ENCODE results near the gene AFG1L. TPM values are rescaled to one million over a fixed set of nuclear protein-coding genes. Genes with fewer than 3 reads are reported as not detected.

Gene AFG1L
- total and polyA plus RNA-seq, 2 experiments from 2014 or later = 1.2 to 3.5 TPM

DNA sequence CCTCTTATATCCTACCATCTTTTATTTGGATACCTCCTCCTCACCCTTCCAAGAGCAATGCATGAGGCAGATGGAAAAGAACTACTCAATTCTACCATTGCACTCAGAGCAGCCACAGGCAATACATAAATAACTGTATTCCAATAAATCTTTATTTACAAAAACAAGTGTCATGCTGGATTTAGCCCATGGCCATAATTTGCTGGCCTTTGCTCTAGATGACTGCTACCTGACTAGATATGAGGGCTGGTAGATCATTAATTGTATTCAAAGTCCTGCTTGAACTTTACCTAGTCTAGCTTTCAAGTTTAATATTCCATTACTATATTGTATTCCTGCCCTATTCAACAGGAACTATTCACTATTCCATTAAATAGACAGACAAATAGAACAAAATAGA, 37.1 kb downstream of the AFG1L start:
- no peak overlapping the region for H2AFZ ChIP-seq
- no peak overlapping the region for H3K4me3 ChIP-seq
- H3F3A ChIP-seq (ENCODE audit: insufficient read depth) = no peaks in the 10 kb centered on the region
- no peak overlapping the region for H3K9ac ChIP-seq
- no peaks in the 10 kb centered on the region for H3K9me2 ChIP-seq (ENCODE audit: insufficient read depth)
- no peaks in the 10 kb centered on the region for H3K4me1 ChIP-seq (ENCODE audit: insufficient read depth)
- DNase-seq = no peak
- no peaks in the 10 kb centered on the region for H3K36me3 ChIP-seq (ENCODE audit: low read depth)
- H3K27ac ChIP-seq = no peak overlapping the region
- H3K9me3 ChIP-seq (ENCODE audit: low read depth) = no peaks in the 10 kb centered on the region
- in situ Hi-C loops (cut with MboI) = no loop called here
- H3K4me2 ChIP-seq (ENCODE audit: unreplicated experiment) = no peak overlapping the region
- H3K27me3 ChIP-seq (replicated peaks; ENCODE audit: insufficient read depth) = no peaks in the 10 kb centered on the region
- no peak for TF ChIP-seq EZH2phosphoT487 (IDR thresholded peaks at IDR 0.05; ENCODE audit: insufficient read depth, low read depth)
- no peak for TF ChIP-seq EZH2 (IDR thresholded peaks at IDR 0.05; ENCODE audit: insufficient read depth, poor library complexity, severe bottlenecking)
- H3K79me2 ChIP-seq (ENCODE audit: insufficient read depth) = no peaks in the 10 kb centered on the region
- H4K20me1 ChIP-seq (ENCODE audit: insufficient read depth) = no peaks in the 10 kb centered on the region

DNA sequence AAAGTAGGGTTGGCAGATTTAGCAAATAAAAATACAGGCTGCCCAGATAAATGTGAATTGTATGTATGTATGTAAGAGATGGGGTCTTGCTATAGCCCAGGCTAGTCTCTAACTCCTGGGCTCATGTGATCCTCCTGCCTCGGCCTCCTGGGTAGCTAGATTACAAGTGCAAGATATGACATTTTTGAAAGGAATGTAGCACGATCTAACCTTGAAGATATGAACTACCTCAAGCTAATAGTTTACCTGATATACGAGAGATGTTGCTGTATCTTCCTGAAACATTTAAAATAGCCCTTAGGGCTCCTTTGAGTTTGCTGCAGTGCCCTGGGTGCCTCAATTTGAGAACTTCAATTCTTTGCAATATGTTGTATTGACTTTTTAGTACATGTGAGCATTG, 42.1 kb downstream of the AFG1L start:
- Histone ChIP-seq H3K4me3 (no peak overlapping the region), H3K9ac (no peak overlapping the region), H3F3A (ENCODE audit: insufficient read depth) (no peaks in the 10 kb centered on the region), H3K9me3 (ENCODE audit: low read depth) (no peaks in the 10 kb centered on the region), H3K27me3 (replicated peaks; ENCODE audit: insufficient read depth) (no peaks in the 10 kb centered on the region), H3K4me1 (ENCODE audit: insufficient read depth) (no peaks in the 10 kb centered on the region), H3K79me2 (ENCODE audit: insufficient read depth) (no peaks in the 10 kb centered on the region), H3K4me2 (ENCODE audit: unreplicated experiment) (no peak overlapping the region), H3K9me2 (ENCODE audit: insufficient read depth) (no peaks in the 10 kb centered on the region), H3K36me3 (ENCODE audit: low read depth) (no peaks in the 10 kb centered on the region), H4K20me1 (ENCODE audit: insufficient read depth) (no peaks in the 10 kb centered on the region), H3K27ac (no peak overlapping the region), H2AFZ (no peak overlapping the region)
- no peak for DNase-seq
- 84 to 88% methylated on average over 3 of the region's 3 CpGs for WGBS, 2 experiments (ENCODE audit: low coverage in 1 of 2, low lambda C conversion rate in 2 of 2, missing lambda C conversion rate in 2 of 2)
- in situ Hi-C loops (cut with MboI) = no loop called here
- no peak for TF ChIP-seq EZH2 (IDR thresholded peaks at IDR 0.05; ENCODE audit: insufficient read depth, poor library complexity, severe bottlenecking)

DNA sequence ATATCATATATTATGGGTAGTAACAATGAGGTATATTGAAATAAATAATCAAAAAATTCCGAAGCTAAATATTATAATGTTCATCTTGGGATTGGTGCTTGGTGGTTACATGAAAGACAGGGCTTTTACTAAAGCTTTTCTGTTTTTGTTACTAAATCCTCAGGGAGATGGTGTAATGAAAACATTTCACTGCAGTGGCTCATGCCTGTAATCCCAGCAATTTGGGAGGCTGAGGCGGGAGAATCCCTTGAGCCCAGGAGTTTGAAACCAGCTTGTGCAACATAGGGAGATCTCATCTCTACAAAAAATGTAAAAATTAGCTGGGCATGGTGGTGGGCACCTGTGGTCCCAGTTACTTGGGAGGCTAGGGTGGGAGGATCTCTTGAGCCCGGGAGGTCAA, 42.9 kb downstream of the AFG1L start:
- Histone ChIP-seq H3K9me3 (ENCODE audit: low read depth) (no peaks in the 10 kb centered on the region), H3K9ac (no peak overlapping the region), H3K36me3 (ENCODE audit: low read depth) (no peaks in the 10 kb centered on the region), H3K4me3 (no peak overlapping the region), H3K4me2 (ENCODE audit: unreplicated experiment) (no peak overlapping the region), H3K9me2 (ENCODE audit: insufficient read depth) (no peaks in the 10 kb centered on the region), H3K4me1 (ENCODE audit: insufficient read depth) (no peaks in the 10 kb centered on the region), H3K27me3 (replicated peaks; ENCODE audit: insufficient read depth) (no peaks in the 10 kb centered on the region), H3K27ac (no peak overlapping the region), H3K79me2 (ENCODE audit: insufficient read depth) (no peaks in the 10 kb centered on the region), H4K20me1 (ENCODE audit: insufficient read depth) (no peaks in the 10 kb centered on the region), H3F3A (ENCODE audit: insufficient read depth) (no peaks in the 10 kb centered on the region), H2AFZ (no peak overlapping the region)
- no peak for TF ChIP-seq EZH2phosphoT487 (IDR thresholded peaks at IDR 0.05; ENCODE audit: insufficient read depth, low read depth)
- WGBS, 2 experiments (ENCODE audit: low coverage in 1 of 2, low lambda C conversion rate in 2 of 2, missing lambda C conversion rate in 2 of 2) = 93 to 98% methylated on average over 3 of the region's 3 CpGs
- in situ Hi-C loops (cut with MboI) = no loop called here
- DNase-seq = no peak

DNA sequence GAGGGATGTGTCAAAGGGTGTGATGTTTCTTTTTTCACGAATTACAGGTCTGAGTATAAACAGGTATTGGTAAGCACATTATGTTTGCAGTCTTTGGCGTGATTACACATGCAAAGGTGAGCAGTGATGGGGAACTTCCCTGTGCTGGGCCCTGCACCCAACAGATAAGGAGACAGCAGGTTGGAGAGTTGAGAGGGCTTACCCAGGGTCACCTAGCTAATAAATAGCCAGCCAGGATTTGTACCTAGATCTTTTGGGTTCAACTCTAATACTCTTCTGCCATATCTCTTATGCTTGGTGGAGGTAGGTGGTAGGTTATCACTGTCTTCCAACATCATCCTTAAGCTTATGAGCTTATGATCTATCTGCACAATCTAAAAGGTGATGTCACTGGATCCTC, 46.5 kb downstream of the AFG1L start:
- H3F3A ChIP-seq (ENCODE audit: insufficient read depth) = no peaks in the 10 kb centered on the region
- no peak overlapping the region for H3K9ac ChIP-seq
- no peak for TF ChIP-seq EZH2 (IDR thresholded peaks at IDR 0.05; ENCODE audit: insufficient read depth, poor library complexity, severe bottlenecking)
- no peak for TF ChIP-seq EZH2phosphoT487 (IDR thresholded peaks at IDR 0.05; ENCODE audit: insufficient read depth, low read depth)
- no peaks in the 10 kb centered on the region for H3K9me2 ChIP-seq (ENCODE audit: insufficient read depth)
- no peaks in the 10 kb centered on the region for H4K20me1 ChIP-seq (ENCODE audit: insufficient read depth)
- DNase-seq = no peak
- 87 to 94% methylated on average over 2 of the region's 2 CpGs for WGBS, 2 experiments (ENCODE audit: low coverage in 1 of 2, low lambda C conversion rate in 2 of 2, missing lambda C conversion rate in 2 of 2)
- H3K27ac ChIP-seq = no peak overlapping the region
- no peak overlapping the region for H2AFZ ChIP-seq
- H3K79me2 ChIP-seq (ENCODE audit: insufficient read depth) = no peaks in the 10 kb centered on the region
- no peak overlapping the region for H3K4me2 ChIP-seq (ENCODE audit: unreplicated experiment)
- no peak overlapping the region for H3K4me3 ChIP-seq
- H3K36me3 ChIP-seq (ENCODE audit: low read depth) = no peaks in the 10 kb centered on the region
- no peaks in the 10 kb centered on the region for H3K4me1 ChIP-seq (ENCODE audit: insufficient read depth)
- in situ Hi-C loops (cut with MboI) = no loop called here
- no peaks in the 10 kb centered on the region for H3K9me3 ChIP-seq (ENCODE audit: low read depth)
- no peaks in the 10 kb centered on the region for H3K27me3 ChIP-seq (replicated peaks; ENCODE audit: insufficient read depth)

DNA sequence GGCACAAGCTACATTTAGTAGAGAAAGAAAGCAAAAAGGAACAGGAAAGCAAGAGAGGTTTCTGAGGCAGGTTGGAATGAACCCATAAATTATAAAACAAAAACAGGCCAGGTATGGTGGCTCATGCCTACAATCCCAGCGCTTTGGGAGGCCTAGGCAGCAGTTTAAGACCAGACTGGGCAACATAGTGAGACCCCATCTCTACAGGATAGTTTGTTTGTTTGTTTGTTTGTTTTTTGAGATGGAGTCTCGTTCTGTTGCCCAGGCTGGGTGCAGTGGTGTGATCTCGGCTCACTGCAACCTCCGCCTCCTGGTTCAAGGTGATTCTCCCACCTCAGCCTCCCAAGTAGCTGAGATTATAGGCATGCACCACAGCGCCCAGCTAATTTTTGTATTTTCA, 49.0 kb downstream of the AFG1L start:
- Histone ChIP-seq H3K4me3 (no peak overlapping the region), H3K9me2 (ENCODE audit: insufficient read depth) (no peaks in the 10 kb centered on the region), H3K4me2 (ENCODE audit: unreplicated experiment) (no peak overlapping the region), H3K9me3 (ENCODE audit: low read depth) (no peaks in the 10 kb centered on the region), H4K20me1 (ENCODE audit: insufficient read depth) (no peaks in the 10 kb centered on the region), H3K4me1 (ENCODE audit: insufficient read depth) (no peaks in the 10 kb centered on the region), H2AFZ (no peak overlapping the region), H3F3A (ENCODE audit: insufficient read depth) (no peaks in the 10 kb centered on the region), H3K36me3 (ENCODE audit: low read depth) (no peaks in the 10 kb centered on the region), H3K9ac (no peak overlapping the region), H3K27me3 (replicated peaks; ENCODE audit: insufficient read depth) (no peaks in the 10 kb centered on the region), H3K79me2 (ENCODE audit: insufficient read depth) (no peaks in the 10 kb centered on the region), H3K27ac (no peak overlapping the region)
- TF ChIP-seq EZH2phosphoT487 (IDR thresholded peaks at IDR 0.05; ENCODE audit: insufficient read depth, low read depth) (no peak), EZH2 (IDR thresholded peaks at IDR 0.05; ENCODE audit: insufficient read depth, poor library complexity, severe bottlenecking) (no peak)
- DNase-seq = no peak
- in situ Hi-C loops (cut with MboI) = no loop called here
- whole genome bisulfite sequencing, 2 experiments (ENCODE audit: low coverage in 1 of 2, low lambda C conversion rate in 2 of 2, missing lambda C conversion rate in 2 of 2) = 89 to 90% methylated on average over 5 of the region's 5 CpGs
